Ascending aorta (tissue), 2 donors: ENCODE data around the gene PRR30. TPM values are rescaled to one million over a fixed set of nuclear protein-coding genes. Genes with fewer than 3 reads are reported as not detected.

Experiments
- DNase-seq, 2 donors: peaks; one replicate each; pipeline ENCODE4 v3.0.0-alpha.2; 2019; ENCODE audit warnings: low spot score in 2 of 2
- H3K27ac ChIP-seq, 2 donors: fragments of 200-600 bp; sonication (generic); one replicate each; pipeline ENCODE4 v1.5.1; 2016 to 2017; ENCODE audit warnings: mild to moderate bottlenecking in 1 of 2
- H3K27me3 ChIP-seq: fragments of 200-600 bp; sonication (generic); one replicate; pipeline ENCODE4 v1.5.1; 2017
- H3K36me3 ChIP-seq, 2 donors: fragments of 200-600 bp; sonication (generic); one replicate each; pipeline ENCODE4 v1.5.1; 2016
- H3K4me1 ChIP-seq, 2 donors: fragments of 200-600 bp; sonication (generic); one replicate each; pipeline ENCODE4 v1.5.1; 2016 to 2017; ENCODE audit warnings: mild to moderate bottlenecking in 1 of 2
- H3K4me3 ChIP-seq, 2 donors: fragments of 200-600 bp; sonication (generic); one replicate each; pipeline ENCODE4 v1.5.1; 2016 to 2017; ENCODE audit warnings: mild to moderate bottlenecking in 1 of 2
- H3K9me3 ChIP-seq, 2 donors: fragments of 200-600 bp; sonication (generic); one replicate each; pipeline ENCODE4 v1.5.1; 2016
- intact Hi-C: fragments of 100-400 bp; cut with DNase I; formaldehyde crosslinking; loops from one replicate; pipeline ENCODE4 v1.15.1; 2023
- total RNA-seq: library from RNA; depleted of rRNA; stranded (reverse); fragments of >200 nt; gene quantifications from one replicate; pipeline ENCODE4 v1.1.0, GENCODE V29; 2016
- TF ChIP-seq, protein P1 (sequence below), 3 experiments: fragments of 200-600 bp in 2 of 3; fragments of 450-650 bp in 1 of 3; sonication (generic) in 2 of 3; IDR thresholded peaks; one replicate each; pipeline ENCODE4 v1.5.1; 2016 to 2019; ENCODE audit warnings: antibody characterized with exemption in 3 of 3, mild to moderate bottlenecking in 1 of 3, moderate library complexity in 1 of 3

PRR30 gene
- total RNA-seq, 1 donor from 2014 or later, result not detected

DNA sequence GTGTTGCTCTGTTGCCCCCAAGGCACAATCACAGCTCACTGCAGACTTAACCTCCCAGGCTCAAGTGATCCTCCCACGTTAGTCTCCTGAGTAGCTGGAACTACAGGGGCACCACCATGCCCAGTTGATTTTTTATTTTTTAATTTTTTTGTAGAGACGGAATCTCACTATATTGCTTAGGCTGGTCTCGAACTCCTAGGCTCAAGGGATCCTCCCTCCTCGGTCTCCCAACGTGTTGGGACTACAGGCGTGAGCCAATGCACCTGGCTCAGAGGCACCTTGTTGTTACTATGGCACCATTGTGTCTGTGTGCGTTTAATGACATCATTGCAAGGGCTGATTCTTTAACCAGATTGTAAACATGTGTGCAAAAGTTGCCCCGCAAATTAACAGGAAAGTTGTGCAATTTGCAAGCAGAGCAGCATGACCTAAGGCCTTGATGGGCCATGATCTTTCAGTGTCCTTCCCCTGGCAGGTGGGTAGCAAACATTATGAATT lies 32.2 kb upstream of the PRR30 start:
- Histone ChIP-seq H3K27ac (no peak overlapping the region), H3K4me1 (peaks cover 0 to 4% of the 10 kb centered on the region in 2 donors), H3K27me3 (no peaks in the 10 kb centered on the region), H3K36me3 (no peaks in the 10 kb centered on the region), H3K9me3 (no peaks in the 10 kb centered on the region), H3K4me3 (no peak overlapping the region)
- intact Hi-C loops, result no loop called here
- TF ChIP-seq, protein P1, sequence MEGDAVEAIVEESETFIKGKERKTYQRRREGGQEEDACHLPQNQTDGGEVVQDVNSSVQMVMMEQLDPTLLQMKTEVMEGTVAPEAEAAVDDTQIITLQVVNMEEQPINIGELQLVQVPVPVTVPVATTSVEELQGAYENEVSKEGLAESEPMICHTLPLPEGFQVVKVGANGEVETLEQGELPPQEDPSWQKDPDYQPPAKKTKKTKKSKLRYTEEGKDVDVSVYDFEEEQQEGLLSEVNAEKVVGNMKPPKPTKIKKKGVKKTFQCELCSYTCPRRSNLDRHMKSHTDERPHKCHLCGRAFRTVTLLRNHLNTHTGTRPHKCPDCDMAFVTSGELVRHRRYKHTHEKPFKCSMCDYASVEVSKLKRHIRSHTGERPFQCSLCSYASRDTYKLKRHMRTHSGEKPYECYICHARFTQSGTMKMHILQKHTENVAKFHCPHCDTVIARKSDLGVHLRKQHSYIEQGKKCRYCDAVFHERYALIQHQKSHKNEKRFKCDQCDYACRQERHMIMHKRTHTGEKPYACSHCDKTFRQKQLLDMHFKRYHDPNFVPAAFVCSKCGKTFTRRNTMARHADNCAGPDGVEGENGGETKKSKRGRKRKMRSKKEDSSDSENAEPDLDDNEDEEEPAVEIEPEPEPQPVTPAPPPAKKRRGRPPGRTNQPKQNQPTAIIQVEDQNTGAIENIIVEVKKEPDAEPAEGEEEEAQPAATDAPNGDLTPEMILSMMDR (IDR thresholded peaks at IDR 0.05), result no peak
- DNase-seq, result no peak

DNA sequence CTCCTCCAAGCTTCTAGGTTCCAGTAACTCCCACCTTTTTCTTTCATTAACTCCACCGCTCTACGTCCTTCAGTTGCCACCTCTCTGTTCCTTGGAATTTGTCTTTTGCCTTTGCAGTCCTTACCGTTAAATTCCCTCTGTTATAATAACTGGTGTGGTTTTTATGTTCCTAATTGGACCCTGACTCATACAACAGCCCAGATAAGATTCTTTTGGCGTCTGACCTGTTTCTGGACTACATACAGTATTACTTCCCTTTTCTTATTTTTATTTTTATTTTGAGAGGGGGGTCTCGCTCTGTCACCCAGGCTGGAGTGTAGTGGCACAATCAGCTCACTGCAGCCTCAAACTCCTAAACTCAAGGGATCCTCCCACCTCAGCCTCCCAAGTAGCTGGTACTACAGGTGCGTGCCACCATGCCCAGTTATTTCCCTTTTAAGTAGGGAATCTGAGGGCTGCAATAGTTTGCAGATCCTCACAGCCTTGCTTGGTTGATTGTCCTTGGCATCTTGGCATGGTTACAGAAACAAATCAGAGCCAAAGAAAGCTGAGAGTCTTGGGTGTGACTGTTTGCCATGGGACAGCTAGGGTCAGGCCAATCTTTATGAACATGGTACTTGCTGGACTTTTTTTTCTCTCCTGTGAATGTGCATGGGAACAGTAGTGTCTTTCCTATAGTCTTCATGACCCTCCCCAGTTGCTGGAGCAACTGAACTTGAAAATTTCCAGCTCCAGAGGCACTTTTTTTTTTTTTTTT lies 31.5 kb upstream of the PRR30 start:
- peaks cover 0 to 4% of the 10 kb centered on the region in 2 donors for H3K4me1 ChIP-seq
- H3K4me3 ChIP-seq, result no peak overlapping the region
- H3K9me3 ChIP-seq, result no peaks in the 10 kb centered on the region
- H3K36me3 ChIP-seq, result no peaks in the 10 kb centered on the region
- TF ChIP-seq, protein P1 (IDR thresholded peaks at IDR 0.05), result no peak
- H3K27ac ChIP-seq, result no peak overlapping the region
- intact Hi-C loops, result loop anchor here (1.0 kb wide), 1 partner anchor 21 kb away; no protein-coding TSS in a partner anchor
- DNase-seq, result no peak
- H3K27me3 ChIP-seq, result no peaks in the 10 kb centered on the region

DNA sequence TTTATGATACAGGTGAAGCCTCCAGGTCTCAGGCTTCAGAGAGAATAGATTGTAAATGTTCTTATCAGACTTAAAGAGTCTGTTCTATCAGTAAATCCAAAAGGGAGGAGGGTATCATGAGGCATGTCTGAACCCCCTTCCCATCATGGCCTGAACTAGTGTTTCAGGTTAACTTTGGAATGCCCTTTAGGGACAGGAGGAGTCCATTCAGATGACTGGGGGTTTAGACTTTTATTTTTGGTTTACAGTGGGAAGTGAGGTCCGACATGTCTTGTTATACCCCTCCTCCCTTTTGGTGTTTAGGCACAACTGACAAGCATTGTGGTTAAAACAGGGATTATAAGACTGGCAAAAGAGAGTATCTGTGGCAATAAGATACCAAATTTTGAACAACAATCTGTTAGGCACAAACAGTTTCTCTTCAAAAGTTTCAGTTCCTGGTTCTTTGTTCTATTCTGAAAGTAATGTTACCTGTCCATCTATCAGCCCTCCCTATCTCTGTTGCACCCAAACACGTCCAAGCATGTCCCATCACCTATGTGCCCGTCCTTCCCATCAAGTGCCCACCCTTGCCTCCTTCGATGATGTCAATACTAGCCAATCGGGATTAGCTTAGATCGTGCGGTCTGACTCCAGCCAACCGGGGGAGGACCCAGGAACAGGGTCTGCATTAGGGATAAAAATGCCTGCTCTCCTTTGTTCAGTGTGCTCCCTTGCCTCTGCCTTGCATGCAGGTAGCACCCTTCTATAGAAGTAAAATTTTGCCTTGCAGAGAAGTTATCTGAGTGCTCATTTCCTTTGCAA lies 26.0 kb upstream of the PRR30 start:
- TF ChIP-seq, protein P1 (IDR thresholded peaks at IDR 0.05), result no peak
- Histone ChIP-seq H3K9me3 (no peaks in the 10 kb centered on the region), H3K4me1 (peaks cover 0 to 2% of the 10 kb centered on the region in 2 donors), H3K36me3 (no peaks in the 10 kb centered on the region), H3K4me3 (no peak overlapping the region), H3K27me3 (no peaks in the 10 kb centered on the region), H3K27ac (no peak overlapping the region)
- intact Hi-C loops, result loop anchor here (5.0 kb wide), 1 partner anchor 53 kb away; no protein-coding TSS in a partner anchor
- DNase-seq, result no peak

DNA sequence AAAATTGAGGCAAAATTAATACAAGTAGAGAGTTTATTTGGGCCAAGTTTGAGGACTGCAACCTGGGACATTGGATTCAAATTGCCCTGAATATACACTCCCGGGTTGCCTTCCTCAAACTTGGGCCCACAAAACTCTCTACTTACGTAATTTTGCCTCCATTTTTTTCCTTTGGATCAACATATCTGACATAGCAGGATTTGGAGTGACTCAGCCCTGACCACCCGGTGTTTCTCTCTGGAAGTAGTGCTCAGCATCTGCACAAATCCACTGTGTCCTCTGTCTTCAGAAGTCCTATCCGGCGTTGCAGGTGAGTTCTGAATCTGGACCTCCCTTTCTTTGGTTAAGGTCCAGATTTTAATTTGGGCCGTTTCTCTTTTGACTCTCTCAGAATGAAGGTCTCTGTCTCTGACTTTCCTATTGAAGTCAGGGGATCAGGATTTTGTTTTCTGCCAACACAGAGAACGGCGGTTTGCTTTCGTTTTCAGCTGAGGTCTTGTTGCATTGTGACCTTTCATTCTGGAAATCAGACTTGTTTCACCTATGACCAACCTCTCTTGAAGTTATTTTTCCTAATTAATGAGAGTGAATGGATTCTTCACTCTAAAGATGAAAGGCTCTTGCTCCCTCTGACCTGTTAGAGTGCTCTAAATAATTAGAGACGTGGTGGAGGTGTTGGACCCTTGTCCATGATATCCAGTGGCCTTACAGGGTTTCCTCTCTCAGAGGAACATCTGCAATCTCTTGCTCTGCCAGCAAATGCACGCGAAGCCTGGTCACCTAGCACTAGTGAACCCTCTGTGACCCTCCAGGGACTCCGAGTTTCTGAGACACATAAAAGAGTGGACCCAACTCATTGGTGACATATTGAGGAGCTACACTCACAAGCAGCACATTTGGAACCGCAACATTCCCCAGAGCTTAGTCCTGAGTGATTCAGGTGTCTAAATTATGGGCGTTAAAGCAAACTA lies 23.2 kb upstream of the PRR30 start:
- TF ChIP-seq, protein P1 (IDR thresholded peaks at IDR 0.05), result no peak
- Histone ChIP-seq H3K4me3 (no peak overlapping the region), H3K4me1 (no peaks in the 10 kb centered on the region), H3K9me3 (no peaks in the 10 kb centered on the region), H3K27me3 (no peaks in the 10 kb centered on the region), H3K27ac (no peak overlapping the region), H3K36me3 (no peaks in the 10 kb centered on the region)
- no peak for DNase-seq
- intact Hi-C loops, result loop anchor here (5.0 kb wide), 1 partner anchor 50 kb away; no protein-coding TSS in a partner anchor

DNA sequence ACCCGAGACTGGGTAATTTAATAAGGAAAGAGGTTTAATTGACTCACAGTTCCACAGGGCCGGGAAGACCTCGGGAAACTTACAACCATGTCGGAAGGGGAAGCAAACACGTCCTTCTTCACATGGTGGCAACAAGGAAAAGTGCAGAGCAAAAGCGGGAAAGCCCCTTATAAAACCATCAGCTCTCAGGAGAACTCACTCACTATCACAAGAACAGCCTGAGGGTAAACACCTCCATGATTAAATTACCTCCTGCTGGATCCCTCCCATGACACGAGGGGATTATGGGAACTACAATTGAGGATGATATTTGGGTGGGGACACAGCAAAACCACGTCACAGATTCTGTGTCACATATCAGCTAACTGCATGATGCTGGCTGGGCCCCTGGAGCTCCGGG lies 21.0 kb upstream of the PRR30 start:
- no peaks in the 10 kb centered on the region for H3K9me3 ChIP-seq
- no peaks in the 10 kb centered on the region for H3K4me1 ChIP-seq
- no peak overlapping the region for H3K27ac ChIP-seq
- no peaks in the 10 kb centered on the region for H3K36me3 ChIP-seq
- H3K27me3 ChIP-seq, result no peaks in the 10 kb centered on the region
- no peak for DNase-seq
- TF ChIP-seq, protein P1 (IDR thresholded peaks at IDR 0.05), result no peak
- H3K4me3 ChIP-seq, result no peak overlapping the region
- intact Hi-C loops, result loop anchor here (5.0 kb wide), 1 partner anchor 48 kb away; no protein-coding TSS in a partner anchor
